ENCODE measurements around the gene CLBA1.
"Not testable (repeated sequence)": the region's sequence is repeated elsewhere in the genome, so short reads cannot be mapped to it uniquely, and the experiment has no call there.

The CLBA1 gene

GRCh38 chr14:104947881-104948735 is 37.5 kb upstream of the CLBA1 start:
- DNase-seq (ENCODE audit: low read depth, low spot score), result not testable (repeated sequence)

DNA sequence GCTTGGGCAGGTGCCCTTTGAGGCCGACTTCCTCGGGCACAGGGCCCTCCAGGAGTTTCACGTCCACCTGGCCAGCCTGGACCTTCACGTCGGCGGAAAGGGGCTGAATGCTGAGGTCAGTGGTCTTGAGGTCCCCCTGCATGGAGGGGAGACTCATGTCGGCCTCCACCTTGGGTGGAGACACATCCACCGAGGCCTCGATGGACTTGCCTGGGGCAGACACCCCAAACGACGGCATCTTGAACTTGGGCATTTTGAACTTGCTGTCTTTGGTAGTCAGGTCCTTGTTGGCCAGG is 36.9 kb upstream of the CLBA1 start:
- no peak for DNase-seq (ENCODE audit: low read depth, low spot score)

DNA sequence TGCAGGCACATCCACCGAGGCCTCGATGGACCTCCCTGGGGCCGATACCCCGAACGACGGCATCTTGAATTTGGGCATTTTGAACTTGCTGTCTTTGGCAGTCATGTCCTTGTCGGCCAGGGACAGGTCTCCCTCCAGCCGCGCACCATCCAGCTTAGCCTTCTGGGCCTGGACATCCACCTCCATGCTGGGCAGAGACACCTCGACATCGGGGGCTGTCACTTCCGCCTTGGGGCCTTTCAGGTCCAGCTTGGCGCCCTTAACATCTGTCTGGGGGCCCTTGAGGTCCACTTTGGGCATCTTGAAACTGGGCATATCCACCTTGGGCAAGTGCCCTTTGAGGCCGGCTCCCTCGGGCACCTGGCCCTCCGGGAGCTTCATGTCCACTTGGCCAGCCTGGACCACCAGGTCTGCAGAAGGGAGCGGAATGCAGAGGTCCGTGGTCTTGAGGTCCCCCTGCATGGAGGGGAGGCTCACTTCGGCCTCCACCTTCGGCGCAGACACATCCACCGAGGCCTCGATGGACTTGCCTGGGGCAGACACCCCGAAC is 36.1 kb upstream of the CLBA1 start:
- not testable (repeated sequence) for DNase-seq (ENCODE audit: low read depth, low spot score)

DNA sequence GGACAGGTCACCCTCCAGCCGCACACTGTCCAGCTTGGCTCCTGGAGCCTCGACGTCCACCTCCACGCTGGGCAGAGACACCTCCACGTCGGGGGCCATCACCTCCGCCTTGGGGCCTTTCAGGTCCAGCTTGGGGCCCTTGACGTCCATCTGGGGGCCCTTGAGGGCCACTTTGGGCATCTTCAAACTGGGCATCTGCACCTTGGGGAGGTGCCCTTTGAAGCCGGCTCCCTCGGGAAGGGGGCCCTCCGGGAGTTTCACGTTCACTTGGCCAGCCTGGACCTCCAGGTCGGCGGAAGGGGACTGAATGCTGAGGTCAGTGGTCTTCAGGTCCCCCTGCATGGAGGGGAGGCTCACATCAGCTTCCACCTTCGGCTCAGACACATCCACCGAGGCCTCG is 35.6 kb upstream of the CLBA1 start:
- DNase-seq (ENCODE audit: low read depth, low spot score), result no peak

DNA sequence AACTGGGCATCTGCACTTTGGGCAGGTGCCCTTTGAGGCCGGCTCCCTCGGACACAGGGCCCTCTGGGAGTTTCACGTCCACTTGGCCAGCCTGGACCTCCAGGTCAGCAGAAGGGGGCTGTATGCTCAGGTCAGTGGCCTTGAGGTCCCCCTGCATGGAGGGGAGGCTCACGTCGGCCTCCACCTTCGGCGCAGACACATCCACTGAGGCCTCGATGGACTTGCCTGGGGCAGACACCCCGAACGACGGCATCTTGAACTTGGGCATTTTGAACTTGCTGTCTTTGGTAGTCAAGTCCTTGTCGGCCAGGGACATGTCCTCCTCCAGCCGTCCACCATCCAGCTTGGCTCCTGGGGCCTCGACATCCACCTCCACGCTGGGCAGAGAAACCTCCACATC is 34.9 kb upstream of the CLBA1 start:
- DNase-seq (ENCODE audit: low read depth, low spot score), result not testable (repeated sequence)

GRCh38 chr14:104951863-104952657 is 33.5 kb upstream of the CLBA1 start:
- DNase-seq (ENCODE audit: low read depth, low spot score), result not testable (repeated sequence)

- DNase-seq (ENCODE audit: low read depth, low spot score), result no peak
Measured at GRCh38 chr14:104953097-104953496, 32.5 kb upstream of the CLBA1 start.

- DNase-seq (ENCODE audit: low read depth, low spot score), result no peak
Measured at GRCh38 chr14:104953896-104954656, 31.5 kb upstream of the CLBA1 start.

GRCh38 chr14:104954746-104955395 is 30.7 kb upstream of the CLBA1 start:
- no peak for DNase-seq (ENCODE audit: low read depth, low spot score)

- no peak for DNase-seq (ENCODE audit: low read depth, low spot score)
Measured at GRCh38 chr14:104955396-104955770, 30.2 kb upstream of the CLBA1 start.

GRCh38 chr14:104956290-104956890 is 29.2 kb upstream of the CLBA1 start:
- DNase-seq (ENCODE audit: low read depth, low spot score), result no peak

- no peak for DNase-seq (ENCODE audit: low read depth, low spot score)
Measured at GRCh38 chr14:104957146-104958113, 28.2 kb upstream of the CLBA1 start.

DNA sequence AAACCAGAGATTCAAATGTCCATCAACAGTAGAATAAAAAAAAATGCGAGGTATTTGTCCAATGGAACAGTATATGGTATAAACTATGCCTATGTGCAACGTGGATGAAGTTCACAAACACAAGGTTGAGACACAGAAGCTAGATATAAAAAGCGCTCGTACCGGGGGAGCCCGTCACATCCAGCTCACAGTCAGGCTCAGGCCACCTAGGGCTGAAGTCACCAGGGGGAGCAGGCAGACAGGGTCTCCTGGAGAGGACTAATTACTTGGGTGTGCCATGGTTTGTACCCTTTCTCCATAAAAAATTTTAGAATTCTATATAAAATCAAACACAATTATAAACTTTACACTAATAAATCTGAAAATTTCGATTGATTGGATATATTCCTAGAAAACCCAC is 21.0 kb upstream of the CLBA1 start:
- no peak for DNase-seq (ENCODE audit: low read depth, low spot score)

GRCh38 chr14:104965561-104966231 is 19.9 kb upstream of the CLBA1 start:
- no peak for DNase-seq (ENCODE audit: low read depth, low spot score)

DNA sequence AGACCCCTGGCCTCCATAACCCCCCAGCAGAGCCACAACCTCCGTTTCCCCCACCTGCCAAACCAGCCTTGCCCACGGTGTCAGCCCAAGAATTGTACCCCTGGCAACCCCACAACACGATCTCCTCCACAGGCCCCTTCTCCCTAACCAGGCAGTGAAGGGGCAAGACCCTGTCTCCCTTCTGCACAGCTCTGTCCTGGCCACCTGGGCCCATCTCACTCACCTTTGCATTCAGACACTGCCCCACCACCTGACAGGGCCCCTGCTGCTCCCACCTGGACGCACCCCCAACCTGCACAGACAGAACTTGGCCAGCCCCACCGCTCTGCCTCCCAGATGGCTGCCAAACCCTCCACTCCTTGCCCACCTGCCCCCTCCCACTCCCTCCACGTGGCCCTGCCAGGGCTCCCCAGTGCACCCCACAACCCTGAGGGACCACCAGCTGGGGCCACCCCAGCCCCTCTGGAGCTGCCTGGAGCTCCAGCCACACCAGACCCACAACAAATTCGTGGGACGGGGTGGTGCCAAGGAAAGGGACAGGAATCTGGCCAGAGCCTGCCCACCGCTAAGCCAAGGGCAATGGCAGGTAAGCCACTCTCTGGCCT is 19.2 kb upstream of the CLBA1 start:
- no peak for DNase-seq (ENCODE audit: low read depth, low spot score)

DNA sequence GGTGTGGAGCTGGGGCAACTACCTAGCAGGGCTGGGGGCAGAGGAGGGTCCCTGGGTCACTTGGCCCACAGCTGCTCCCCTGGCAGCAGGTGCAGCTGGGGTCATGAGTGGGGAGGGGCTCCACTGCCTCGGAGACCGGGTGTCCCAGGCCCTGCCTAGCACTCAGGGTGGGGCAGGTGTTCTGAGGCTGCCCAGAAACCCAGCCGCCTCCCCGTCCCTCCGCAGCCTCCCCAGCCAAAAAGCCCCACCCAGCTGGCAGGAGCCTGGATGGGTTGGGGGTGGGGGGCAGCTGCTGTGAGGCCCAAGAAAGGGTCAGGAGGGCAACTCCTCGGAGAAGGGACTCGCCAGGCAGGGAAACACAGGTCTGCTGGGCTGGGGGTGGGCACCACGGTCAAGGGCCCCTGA is 18.6 kb upstream of the CLBA1 start:
- no peak for DNase-seq (ENCODE audit: low read depth, low spot score)

DNA sequence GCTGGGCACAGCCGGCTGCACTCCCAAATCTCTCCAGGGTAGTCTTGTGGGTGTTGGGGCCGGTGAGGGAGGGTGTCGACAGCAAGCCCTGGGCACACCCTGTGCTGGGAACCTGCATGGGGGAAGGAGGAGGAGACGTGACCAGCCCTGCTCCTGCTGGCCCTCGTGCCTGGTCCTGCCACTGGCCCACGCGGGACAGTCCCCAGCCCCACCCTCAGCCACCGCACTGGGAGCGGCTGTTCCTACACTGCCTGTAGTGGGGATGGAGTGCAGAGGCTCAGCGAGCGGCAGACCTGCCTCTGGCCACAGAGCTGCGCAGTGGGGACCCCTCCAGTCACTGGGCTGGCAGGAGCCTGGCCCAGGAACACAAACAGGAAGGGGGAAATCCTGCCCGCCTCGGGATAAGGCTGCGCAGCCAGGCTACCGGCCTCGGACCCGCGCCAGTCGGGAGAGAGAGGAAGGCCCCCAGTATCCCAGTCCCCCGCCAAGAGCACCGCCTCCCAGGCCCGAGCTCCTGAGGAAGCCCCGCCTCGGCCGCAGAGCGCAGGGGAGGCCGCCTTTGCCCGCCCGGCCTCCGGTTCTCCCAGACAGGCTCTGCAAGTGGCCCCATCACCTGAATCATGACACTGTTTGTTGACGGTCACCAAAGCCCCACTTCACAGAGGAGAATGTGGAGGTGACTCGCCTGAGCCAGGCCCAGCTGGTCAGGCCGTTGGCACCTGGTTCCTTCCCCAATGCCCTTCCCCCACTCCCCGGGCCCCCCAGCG is 18.0 kb upstream of the CLBA1 start:
- DNase-seq (ENCODE audit: low read depth, low spot score), result no peak

DNA sequence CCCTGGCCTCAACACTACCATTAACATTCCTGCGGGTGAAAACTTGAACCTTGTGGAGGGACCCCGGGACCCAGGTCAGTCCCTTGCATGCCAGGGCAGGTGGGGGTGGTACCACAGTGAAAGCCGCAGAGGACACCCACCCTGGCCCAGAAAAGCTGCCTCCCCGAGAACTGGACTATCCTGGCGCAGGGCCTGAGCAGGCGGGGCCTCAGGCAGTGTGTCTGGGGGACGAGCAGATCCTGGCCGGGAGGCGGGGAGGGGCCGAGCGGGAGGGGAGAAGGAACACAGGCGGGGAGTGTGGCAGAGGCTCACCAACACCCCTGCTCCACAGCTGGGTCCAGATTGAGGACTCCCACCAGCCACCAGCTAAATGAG is 17.4 kb upstream of the CLBA1 start:
- no peak for DNase-seq (ENCODE audit: low read depth, low spot score)
